Measurements from ENCODE around the gene RALGDS. TPM values are rescaled to one million over a fixed set of nuclear protein-coding genes. Genes with fewer than 3 reads are reported as not detected.

Gene RALGDS
- total and polyA plus RNA-seq, 2 of the 4 experiments (the other 2 are of a cell fraction) = 13.1 to 36.9 TPM

DNA sequence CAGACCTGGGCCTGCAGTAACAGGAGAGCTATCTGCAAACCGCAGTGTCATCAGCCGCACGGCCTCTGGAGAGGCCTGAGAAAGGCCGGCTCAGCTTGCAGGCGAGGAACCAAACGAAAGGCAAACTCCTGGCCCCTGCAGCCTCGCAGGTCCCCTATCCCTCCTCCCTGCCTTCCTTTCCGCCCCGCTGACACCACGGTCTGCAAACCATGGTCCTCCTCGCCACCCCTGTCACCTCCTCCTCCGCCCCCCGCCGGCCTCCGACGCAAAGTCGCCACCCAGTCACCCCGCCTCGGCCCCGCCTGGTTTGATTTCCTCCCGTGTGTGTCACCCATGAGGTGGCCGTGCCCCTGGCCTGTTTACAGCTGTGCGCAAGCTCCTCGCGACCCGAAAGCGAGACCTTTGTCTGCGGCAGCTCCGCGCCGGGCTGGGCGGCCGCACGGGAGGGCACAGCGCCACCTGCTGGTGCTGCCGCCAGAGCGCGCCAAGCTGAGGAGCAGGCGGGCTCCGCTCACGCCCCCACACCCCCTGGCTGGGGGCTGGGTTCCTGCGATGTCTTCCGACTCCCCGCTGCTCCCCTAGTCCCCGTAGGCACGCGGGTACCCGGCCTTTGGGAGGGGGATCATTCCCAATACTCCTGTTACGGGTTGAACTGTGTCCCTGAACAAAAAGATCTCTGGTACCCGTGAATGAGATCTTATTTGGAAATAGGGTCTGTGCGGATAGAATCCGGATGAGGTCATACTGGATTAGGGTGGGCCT lies 23.3 kb upstream of the RALGDS start:
- Histone ChIP-seq H3K14ac (replicated peaks; ENCODE audit: low read depth, low read length) (peak overlapping the region; percentile 33), H3K4me3 (ENCODE audit: insufficient read depth, low read depth, low read length) (peak overlapping the region; percentile 31), H3K56ac (ENCODE audit: extremely low read depth, insufficient read depth, low read length) (no peak overlapping the region), H2BK5ac (ENCODE audit: low read depth, low read length, poor library complexity, severe bottlenecking) (no peak overlapping the region), H3K36me3 (ENCODE audit: control insufficient read depth, insufficient read depth, low read length) (no peaks in the 10 kb centered on the region), H2AK9ac (replicated peaks; ENCODE audit: low read depth, low read length, poor library complexity) (peak overlapping the region; percentile 85), H4K20me1 (ENCODE audit: insufficient read depth, low read length) (peaks cover 76% of the 10 kb centered on the region), H3K18ac (ENCODE audit: low read depth, low read length) (no peak overlapping the region), H3K27ac (ENCODE audit: insufficient read depth, low read length) (0 out of 2 replicates have a peak overlapping the region, but pooled peaks have one; percentile 43), H2AK5ac (ENCODE audit: low read depth, low read length) (peak overlapping the region; percentile 24; the same call in 1 of the 2 replicates), H3K9me3 (ENCODE audit: control insufficient read depth, insufficient read depth, low read length) (no peaks in the 10 kb centered on the region), H2BK20ac (ENCODE audit: low read depth, low read length) (no peak overlapping the region), H4K91ac (ENCODE audit: insufficient read depth, low read depth, low read length) (no peak overlapping the region), H2BK15ac (ENCODE audit: low read depth, low read length) (no peak overlapping the region), H2AFZ (replicated peaks; ENCODE audit: low read length, poor library complexity) (peak overlapping the region; percentile 89), H3K4ac (ENCODE audit: low read depth, low read length) (peak overlapping the region; percentile 60; the same call in 1 of the 2 replicates), H3K23ac (ENCODE audit: low read depth, low read length) (0 out of 2 replicates have a peak overlapping the region, but pooled peaks have one; percentile 15), H3K9ac (ENCODE audit: low read depth, low read length) (peak overlapping the region; percentile 47), H3K27me3 (ENCODE audit: control insufficient read depth, insufficient read depth, low read length) (no peaks in the 10 kb centered on the region), H4K8ac (ENCODE audit: low read depth in 2 of 2, low read length in 2 of 2) (peak overlapping the region in 1 of 2 experiments; percentile 40; a peak in 1 of 4 replicates), H3K4me2 (ENCODE audit: low read depth, low read length) (peak overlapping the region; percentile 77), H4K5ac (ENCODE audit: low read depth, low read length) (no peak overlapping the region; the same call in 1 of the 2 replicates), H3K79me1 (ENCODE audit: low read depth in 1 of 2, low read length in 2 of 2) (peaks cover 14 to 68% of the 10 kb centered on the region in 2 experiments), H3K9me1 (ENCODE audit: insufficient read depth, low read length) (0 out of 2 replicates have a peak, but pooled peaks cover 5% of the 10 kb centered on the region), H3K4me1 (ENCODE audit: control insufficient read depth, insufficient read depth, low read length) (peaks cover 17% of the 10 kb centered on the region), H2BK120ac (ENCODE audit: low read depth, low read length) (0 out of 2 replicates have a peak overlapping the region, but pooled peaks have one; percentile 40)
- ChIA-PET CTCF (interaction anchor here (0.6 to 2.7 kb wide), 17 partner anchors 9 to 205 kb away, joined by 3 to 20 read pairs (median 4); partner anchors contain the start of gene GTF3C5), POLR2A (ENCODE audit: unreplicated experiment) (no interaction called here)
- DNase-seq (peak; percentile 51), ATAC-seq (ENCODE audit: low read depth) (peak; percentile 33)
- 14% methylated on average over 33 of the region's 52 CpGs; no CpG with 5 or more reads in 1 of the 2 experiments for WGBS, 2 experiments (ENCODE audit: extremely low coverage in 2 of 2, insufficient read length in 1 of 2)
- BruUV-seq (replicated peaks) = no TSS peak
- in situ Hi-C loops (cut with MboI; ENCODE audit: low sequenced_read_pairs) (no loop called here), intact Hi-C loops (cut with micrococcal nuclease) (loop anchor here (1.0 kb wide), 3 partner anchors 9 to 103 kb away; no protein-coding TSS in a partner anchor), dilution Hi-C loops (cut with HindIII; ENCODE audit: low sequenced_read_pairs, unreplicated experiment) (no loop called here)
- TF ChIP-seq FOS (IDR thresholded peaks at IDR 0.05; ENCODE audit: low read depth, low read length) (no peak), RFX5 (IDR thresholded peaks at IDR 0.05; ENCODE audit: low read depth, low read length) (no peak), MAZ (IDR thresholded peaks at IDR 0.05; ENCODE audit: borderline replicate concordance, low read depth, low read length) (peak; percentile 80; the same call in 1 of the 2 replicates), NFE2L2 (IDR thresholded peaks at IDR 0.05; ENCODE audit: low read depth, low read length) (no peak), SMC3 (IDR thresholded peaks at IDR 0.05; ENCODE audit: low read depth, low read length) (peak; percentile 92), CEBPB (IDR thresholded peaks at IDR 0.05; ENCODE audit: low read depth, low read length) (no peak), CHD1 (IDR thresholded peaks at IDR 0.05; ENCODE audit: low read depth, low read length) (no peak), RCOR1 (IDR thresholded peaks at IDR 0.05; ENCODE audit: insufficient replicate concordance, low read length) (no peak), MAFK (IDR thresholded peaks at IDR 0.05; ENCODE audit: low read depth, low read length) (no peak)
- TF ChIP-seq, protein P1, sequence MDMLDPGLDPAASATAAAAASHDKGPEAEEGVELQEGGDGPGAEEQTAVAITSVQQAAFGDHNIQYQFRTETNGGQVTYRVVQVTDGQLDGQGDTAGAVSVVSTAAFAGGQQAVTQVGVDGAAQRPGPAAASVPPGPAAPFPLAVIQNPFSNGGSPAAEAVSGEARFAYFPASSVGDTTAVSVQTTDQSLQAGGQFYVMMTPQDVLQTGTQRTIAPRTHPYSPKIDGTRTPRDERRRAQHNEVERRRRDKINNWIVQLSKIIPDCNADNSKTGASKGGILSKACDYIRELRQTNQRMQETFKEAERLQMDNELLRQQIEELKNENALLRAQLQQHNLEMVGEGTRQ (IDR thresholded peaks at IDR 0.05; ENCODE audit: low read depth, low read length) = no peak
- TF ChIP-seq, protein P2, sequence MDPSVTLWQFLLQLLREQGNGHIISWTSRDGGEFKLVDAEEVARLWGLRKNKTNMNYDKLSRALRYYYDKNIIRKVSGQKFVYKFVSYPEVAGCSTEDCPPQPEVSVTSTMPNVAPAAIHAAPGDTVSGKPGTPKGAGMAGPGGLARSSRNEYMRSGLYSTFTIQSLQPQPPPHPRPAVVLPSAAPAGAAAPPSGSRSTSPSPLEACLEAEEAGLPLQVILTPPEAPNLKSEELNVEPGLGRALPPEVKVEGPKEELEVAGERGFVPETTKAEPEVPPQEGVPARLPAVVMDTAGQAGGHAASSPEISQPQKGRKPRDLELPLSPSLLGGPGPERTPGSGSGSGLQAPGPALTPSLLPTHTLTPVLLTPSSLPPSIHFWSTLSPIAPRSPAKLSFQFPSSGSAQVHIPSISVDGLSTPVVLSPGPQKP (IDR thresholded peaks at IDR 0.05; ENCODE audit: borderline replicate concordance, low read depth, low read length) = no peak
- TF ChIP-seq, protein P3, sequence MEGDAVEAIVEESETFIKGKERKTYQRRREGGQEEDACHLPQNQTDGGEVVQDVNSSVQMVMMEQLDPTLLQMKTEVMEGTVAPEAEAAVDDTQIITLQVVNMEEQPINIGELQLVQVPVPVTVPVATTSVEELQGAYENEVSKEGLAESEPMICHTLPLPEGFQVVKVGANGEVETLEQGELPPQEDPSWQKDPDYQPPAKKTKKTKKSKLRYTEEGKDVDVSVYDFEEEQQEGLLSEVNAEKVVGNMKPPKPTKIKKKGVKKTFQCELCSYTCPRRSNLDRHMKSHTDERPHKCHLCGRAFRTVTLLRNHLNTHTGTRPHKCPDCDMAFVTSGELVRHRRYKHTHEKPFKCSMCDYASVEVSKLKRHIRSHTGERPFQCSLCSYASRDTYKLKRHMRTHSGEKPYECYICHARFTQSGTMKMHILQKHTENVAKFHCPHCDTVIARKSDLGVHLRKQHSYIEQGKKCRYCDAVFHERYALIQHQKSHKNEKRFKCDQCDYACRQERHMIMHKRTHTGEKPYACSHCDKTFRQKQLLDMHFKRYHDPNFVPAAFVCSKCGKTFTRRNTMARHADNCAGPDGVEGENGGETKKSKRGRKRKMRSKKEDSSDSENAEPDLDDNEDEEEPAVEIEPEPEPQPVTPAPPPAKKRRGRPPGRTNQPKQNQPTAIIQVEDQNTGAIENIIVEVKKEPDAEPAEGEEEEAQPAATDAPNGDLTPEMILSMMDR (conservative IDR thresholded peaks at IDR 0.05; ENCODE audit: low read depth, low read length) = peak; percentile 96

All from IMR-90 (cell line).